NCI-H2107 (cell line): ENCODE data around the gene CELF4.

Source experiments
- DNase-seq: peaks from one replicate; lab custom pipeline; 2025; lab: John Stamatoyannopoulos, UW

CELF4 gene

DNA sequence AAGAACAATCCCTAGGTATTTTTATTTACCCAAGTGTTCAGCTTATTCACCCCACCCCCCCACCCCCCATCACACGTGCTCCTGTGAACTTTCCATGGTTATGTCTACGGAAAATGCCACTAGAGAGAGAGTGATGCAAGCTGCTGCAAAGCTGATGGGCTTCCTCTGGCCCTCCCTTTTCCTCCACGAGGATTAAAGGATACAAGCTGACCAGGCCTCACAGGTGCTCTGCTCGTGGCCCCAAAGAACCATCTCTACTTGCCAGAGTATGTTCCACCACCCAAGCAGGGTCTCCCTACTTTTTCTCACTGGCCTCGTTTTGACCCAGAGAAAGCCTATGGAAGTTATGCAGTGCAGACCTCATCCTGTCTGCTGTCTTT is 342.6 kb downstream of the CELF4 start:
- DNase-seq = no peak

DNA sequence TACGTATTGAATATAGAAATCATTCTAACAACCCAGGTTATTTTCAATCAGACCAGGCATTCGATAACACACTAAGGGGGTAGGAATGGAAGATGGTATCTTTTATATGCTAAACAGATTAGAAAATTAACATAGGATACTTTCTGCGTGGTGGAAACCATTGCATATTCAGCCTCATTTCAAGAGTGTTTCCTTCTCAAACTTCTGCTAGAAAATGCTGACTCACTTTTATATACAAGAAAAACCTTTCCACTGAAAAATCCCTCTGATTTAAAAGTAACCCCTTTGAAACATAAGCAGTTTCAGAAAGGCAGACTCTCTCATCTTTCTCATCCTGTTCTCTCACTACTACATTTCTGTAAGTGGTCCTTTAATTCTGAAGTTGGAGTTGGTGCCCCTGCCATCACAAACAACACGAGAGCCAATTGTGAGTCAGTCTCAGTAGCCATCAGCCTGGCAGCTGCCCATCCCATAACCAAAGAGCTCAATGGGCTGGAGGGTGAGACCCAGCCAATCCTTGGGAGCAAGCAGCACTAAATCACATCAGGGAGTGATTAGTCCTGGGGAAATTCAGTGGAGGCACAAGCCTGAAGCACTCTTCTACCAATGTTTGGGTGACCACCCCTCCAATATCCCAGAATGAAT is 343.1 kb downstream of the CELF4 start:
- no peak for DNase-seq

DNA sequence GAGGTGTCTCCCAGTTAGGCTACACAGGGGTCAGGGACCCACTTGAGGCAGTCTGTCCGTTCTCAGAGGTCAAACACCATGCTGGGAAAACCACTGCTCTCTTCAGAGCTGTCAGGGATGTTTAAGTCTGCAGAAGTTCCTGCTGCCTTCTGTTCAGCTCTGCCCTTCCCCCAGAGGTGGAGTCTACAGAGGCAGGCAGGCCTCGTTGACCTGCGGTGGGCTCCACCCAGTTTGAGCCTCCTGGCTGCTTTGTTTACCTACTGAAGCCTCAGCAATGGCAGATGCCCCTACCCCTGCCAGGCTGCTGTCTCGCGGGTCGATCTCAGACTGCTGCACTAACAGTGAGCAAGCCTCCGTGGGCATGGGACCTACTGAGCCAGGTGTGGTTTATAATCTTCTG is 346.3 kb downstream of the CELF4 start:
- DNase-seq = no peak

DNA sequence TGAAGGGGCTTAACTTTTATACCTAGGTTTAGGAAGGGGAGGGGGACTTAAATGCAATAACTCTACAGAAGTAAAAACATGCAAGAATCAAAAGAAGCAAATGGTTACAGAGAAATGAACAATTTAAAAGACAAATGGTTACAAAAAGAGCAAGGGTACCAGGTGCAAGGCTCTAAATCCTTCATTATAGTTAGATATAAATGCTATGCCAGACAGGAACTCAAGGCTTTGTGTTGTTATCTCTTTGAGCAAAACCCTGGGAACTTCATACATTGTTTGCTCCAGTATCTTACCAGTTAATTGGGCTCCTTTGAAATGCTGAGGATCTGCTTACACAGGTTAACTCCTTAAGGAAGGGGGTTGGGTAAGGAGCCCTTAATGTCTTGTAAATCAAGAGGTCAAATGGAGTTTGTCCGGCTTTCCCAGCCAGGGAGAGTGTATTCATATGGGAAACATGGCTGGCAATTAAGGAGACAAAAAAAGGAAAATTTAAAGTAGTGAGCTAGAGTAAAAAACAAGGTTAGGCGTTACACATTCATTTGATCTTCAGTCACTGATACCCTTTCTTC is 347.5 kb downstream of the CELF4 start:
- DNase-seq = no peak

DNA sequence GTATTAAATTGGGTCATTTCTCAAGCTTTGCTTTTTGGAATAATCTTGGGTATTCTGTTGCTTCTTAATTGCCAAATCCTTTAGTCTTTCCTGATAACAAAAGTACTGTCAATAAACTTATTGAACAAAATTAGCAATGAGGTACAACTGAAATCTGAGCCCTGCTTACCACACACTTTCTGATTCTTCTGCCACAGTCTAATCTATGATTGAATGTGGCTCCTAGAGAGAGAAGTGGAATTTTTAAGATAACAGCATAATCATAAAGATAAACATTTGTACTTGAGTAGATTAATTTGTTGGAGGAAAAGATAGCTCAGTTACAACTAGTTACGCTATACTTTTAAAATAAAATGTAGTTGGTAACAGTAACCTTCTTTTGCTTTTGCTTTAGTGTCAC is 354.8 kb downstream of the CELF4 start:
- no peak for DNase-seq

DNA sequence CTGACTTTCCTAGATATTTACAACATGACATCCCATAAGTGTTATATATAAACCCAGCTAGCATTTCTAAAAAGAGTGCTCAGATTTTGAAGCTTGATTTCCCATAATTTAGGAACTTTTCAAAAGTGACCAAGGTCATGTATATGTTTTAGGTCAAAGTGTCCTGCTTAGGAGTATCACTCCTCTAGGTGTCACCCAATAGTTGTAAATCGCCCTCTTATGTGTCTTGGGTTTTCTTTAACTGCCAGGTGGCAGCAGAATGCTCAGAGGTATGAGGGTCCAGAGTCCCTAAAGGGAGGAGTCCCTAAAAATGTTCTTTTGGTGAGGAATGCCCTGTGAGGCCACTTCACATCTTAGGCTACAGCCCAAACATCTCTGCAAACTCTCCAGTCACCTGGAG is 358.3 kb downstream of the CELF4 start:
- no peak for DNase-seq

DNA sequence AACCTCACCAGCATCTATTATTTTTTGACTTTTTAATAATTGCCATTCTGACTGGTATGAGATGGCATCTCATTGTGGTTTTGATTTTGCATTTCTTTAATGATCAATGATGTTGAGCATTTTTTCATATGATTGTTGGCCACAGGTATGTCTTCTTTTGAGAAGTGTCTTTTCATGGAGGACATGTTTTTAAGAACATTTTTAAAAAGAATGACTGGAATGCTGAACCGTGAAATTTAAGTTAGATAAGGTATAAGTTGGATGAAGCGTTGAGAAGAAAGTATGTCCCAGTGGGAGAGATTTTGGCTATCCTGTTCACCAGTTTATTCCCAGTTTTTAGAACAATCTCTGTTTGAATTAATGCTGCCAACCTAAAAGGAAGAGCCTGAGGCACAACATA is 365.9 kb downstream of the CELF4 start:
- DNase-seq = no peak
